Endothelial cell of umbilical vein (primary cell): Measurements from ENCODE around the gene ZNF423. TPM values are rescaled to one million over a fixed set of nuclear protein-coding genes. Genes with fewer than 3 reads are reported as not detected.

Experiments used
- BruUV-seq: library from RNA; stranded (reverse); fragments of 400-500 nt; replicated peaks from 2 replicates; lab custom pipeline; 2021; lab: Mats Ljungman, UMichigan
- CTCF ChIA-PET: fragments of 300-600, 350-600 bp; sonication (Branson Sonifier 250); formaldehyde crosslinking; loops from one replicate; lab custom pipeline; 2021; ENCODE audit warnings: antibody characterized with exemption, inconsistent platforms; lab: Charles Lee
- POLR2A ChIA-PET: fragments of 300-600, 350-600 bp; sonication (Branson Sonifier 250); formaldehyde crosslinking; loops from one replicate; lab custom pipeline; 2021; ENCODE audit warnings: antibody characterized with exemption, inconsistent platforms; lab: Charles Lee
- DNase-seq: peaks from one replicate; pipeline ENCODE4 v3.0.0-alpha.2; 2011; ENCODE audit warnings: low read depth, low spot score
- FAIRE-seq: peaks from 2 replicates; lab custom pipeline; 2011; peaks lifted over from hg19 to GRCh38; lab: Jason Lieb, UNC
- H2AFZ ChIP-seq: 2 replicates; pipeline ENCODE4 v1.6.0; 2012; ENCODE audit warnings: low read depth, low read length, control low read depth, inconsistent platforms
- H3K27ac ChIP-seq: 2 replicates; pipeline ENCODE4 v1.5.1; 2011; ENCODE audit warnings: low read depth, mild to moderate bottlenecking, control low read depth, low read length, moderate library complexity; ENCODE audit not compliant: insufficient read depth
- H3K27me3 ChIP-seq, 2 experiments: 2 replicates each; pipeline versions ENCODE4 v1.6.0 to v1.6.1; 2011; ENCODE audit warnings: low read length in 2 of 2, mixed read lengths in 1 of 2; ENCODE audit not compliant: control insufficient read depth in 2 of 2, insufficient read depth in 2 of 2
- H3K36me3 ChIP-seq, 2 experiments: 2 replicates in 1 of 2; 3 replicates in 1 of 2; pipeline ENCODE4 v1.5.1; 2011; ENCODE audit warnings: low read length in 2 of 2, mild to moderate bottlenecking in 1 of 2, moderate library complexity in 1 of 2; ENCODE audit not compliant: control insufficient read depth in 2 of 2, insufficient read depth in 2 of 2; ENCODE audit errors: extremely low read depth in 1 of 2
- H3K4me1 ChIP-seq: 3 replicates; pipeline ENCODE4 v1.5.1; 2011; ENCODE audit warnings: mild to moderate bottlenecking, low read length; ENCODE audit not compliant: control insufficient read depth, insufficient read depth; ENCODE audit errors: extremely low read depth
- H3K4me2 ChIP-seq: 2 replicates; pipeline ENCODE4 v1.6.1; 2011; ENCODE audit warnings: low read length, control low read depth, mixed read lengths; ENCODE audit not compliant: insufficient read depth
- H3K4me3 ChIP-seq, 3 experiments: fragments of 200-600 bp in 1 of 3; sonication (generic), shearing (Covaris generic) in 1 of 3; replicated peaks in 1 of 3; 2 replicates each; pipeline ENCODE4 v1.5.1; 2011 to 2016; ENCODE audit warnings: control low read depth in 3 of 3, low read length in 3 of 3, mild to moderate bottlenecking in 2 of 3, inconsistent platforms in 1 of 3, low read depth in 1 of 3, moderate library complexity in 1 of 3; ENCODE audit not compliant: insufficient read depth in 1 of 3
- H3K79me2 ChIP-seq: 2 replicates; pipeline ENCODE4 v1.6.0; 2012; ENCODE audit warnings: low read length, inconsistent platforms; ENCODE audit not compliant: control insufficient read depth, insufficient read depth
- H3K9ac ChIP-seq: replicated peaks from 2 replicates; pipeline ENCODE3; 2011; ENCODE audit warnings: low read length, control low read depth; ENCODE audit not compliant: insufficient read depth; ENCODE audit errors: extremely low read depth
- H3K9me1 ChIP-seq: replicated peaks from 3 replicates; pipeline ENCODE4 v1.6.0; 2011; ENCODE audit warnings: mild to moderate bottlenecking, low read length; ENCODE audit not compliant: control insufficient read depth, insufficient read depth; ENCODE audit errors: extremely low read depth
- H3K9me3 ChIP-seq: replicated peaks from 2 replicates; pipeline ENCODE4 v1.5.1; 2012; ENCODE audit warnings: low read length, inconsistent platforms; ENCODE audit not compliant: control insufficient read depth, insufficient read depth
- H4K20me1 ChIP-seq: replicated peaks from 2 replicates; pipeline ENCODE3; 2011; ENCODE audit warnings: mild to moderate bottlenecking, low read length; ENCODE audit not compliant: control insufficient read depth, insufficient read depth; ENCODE audit errors: extremely low read depth
- CTCF ChIP-seq, 2 donors: IDR thresholded peaks; 1 replicate in 1 of 2; 2 replicates in 1 of 2; pipeline ENCODE4 v1.5.1; 2011; ENCODE audit warnings: low read length in 2 of 2, mild to moderate bottlenecking in 2 of 2, moderate library complexity in 2 of 2, control low read depth in 1 of 2, inconsistent platforms in 1 of 2, low read depth in 1 of 2; ENCODE audit not compliant: insufficient read depth in 1 of 2; ENCODE audit errors: extremely low read depth in 1 of 2
- FOS ChIP-seq: IDR thresholded peaks from 2 replicates; pipeline ENCODE4 v1.6.1; 2011; ENCODE audit warnings: mild to moderate bottlenecking, low read length, moderate library complexity, borderline replicate concordance; ENCODE audit not compliant: insufficient read depth
- POLR2A ChIP-seq: IDR thresholded peaks from 2 replicates; pipeline ENCODE4 v1.6.1; 2012; ENCODE audit warnings: low read depth, mild to moderate bottlenecking, control low read depth, low read length
- dilution Hi-C: fragments of 300-500 bp; cut with MboI; formaldehyde crosslinking; loops from one replicate; pipeline ENCODE4 v1.15.0; 2019; ENCODE audit warnings: low sequenced_read_pairs; ENCODE audit not compliant: extremely low pct_ligation_motif_present
- intact Hi-C: fragments of 100-400 bp; cut with micrococcal nuclease; formaldehyde crosslinking; loops from one replicate; pipeline ENCODE4 v1.10.0; 2022
- polyA plus RNA-seq, 4 experiments: library from polyadenylated mRNA; depleted of rRNA in 3 of 4; stranded (reverse) in 3 of 4; unstranded in 1 of 4; fragments of >200 nt; gene quantifications; 2 replicates each; pipeline versions ENCODE4 v1.2.1 to v1.2.3, GENCODE V29; 2011 to 2012; ENCODE audit warnings: missing spikeins in 1 of 4
- total RNA-seq: library from RNA; stranded (reverse); gene quantifications from 2 replicates; pipeline ENCODE4 v1.2.3, GENCODE V29; 2021

Gene ZNF423
- total and polyA plus RNA-seq, 2 donors (not counting 3 experiments of a cell fraction or from before 2014, with no cell fraction given), result 2.2 to 8.1 TPM

DNA sequence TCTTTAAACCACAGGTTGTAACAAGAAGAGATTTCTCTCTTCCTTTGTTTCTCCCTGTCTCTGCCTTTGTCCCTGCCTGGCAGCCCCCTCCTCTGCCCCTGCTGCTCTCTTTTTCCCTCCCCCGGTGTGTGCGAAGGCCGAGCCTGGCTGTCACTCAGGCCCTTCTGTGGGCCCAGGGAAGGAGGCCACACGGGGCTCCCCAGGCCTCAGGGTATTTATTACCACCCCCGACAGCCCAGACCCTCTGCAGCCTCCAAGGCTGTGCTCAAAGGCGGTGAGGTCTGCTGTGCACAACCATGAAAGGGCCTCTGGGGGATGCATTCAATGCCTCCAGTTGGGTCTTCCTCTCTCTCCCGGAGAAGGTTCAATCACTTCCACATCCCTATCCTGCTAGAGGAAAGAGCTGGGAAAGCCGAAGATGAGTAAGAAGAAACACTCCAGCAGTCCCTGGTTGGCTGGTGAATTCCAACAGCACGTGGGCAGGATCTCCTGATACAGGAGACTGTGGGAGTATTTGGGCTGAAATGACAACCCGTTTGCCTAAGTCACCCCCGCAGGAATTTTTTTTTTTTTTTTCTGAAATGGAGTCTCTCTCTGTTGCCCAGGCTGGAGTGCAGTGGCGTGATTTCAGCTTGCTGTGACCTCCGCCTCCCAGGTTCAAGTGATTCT lies 34.2 kb downstream of the ZNF423 start:
- POLR2A ChIA-PET, result no interaction called here

More for the DNA sequence above, 34.2 kb downstream of the ZNF423 start:
- Histone ChIP-seq H3K9me1 (no peaks in the 10 kb centered on the region), H4K20me1 (no peaks in the 10 kb centered on the region), H3K4me2 (no peak overlapping the region), H3K79me2 (no peaks in the 10 kb centered on the region), H3K27me3 (no peaks in the 10 kb centered on the region), H3K9ac (no peak overlapping the region), H3K4me1 (peaks cover 28% of the 10 kb centered on the region), H3K4me3 (no peak overlapping the region), H2AFZ (no peak overlapping the region), H3K27ac (no peak overlapping the region), H3K36me3 (no peaks in the 10 kb centered on the region), H3K9me3 (no peaks in the 10 kb centered on the region)
- TF ChIP-seq FOS (no peak), CTCF (IDR thresholded peaks at IDR 0.05; ENCODE audit: extremely low read depth in 1 of 2, insufficient read depth in 1 of 2, low read depth in 1 of 2, low read length in 2 of 2) (no peak), POLR2A (no peak)
- BruUV-seq, result no TSS peak
- CTCF ChIA-PET, result no interaction called here
- dilution Hi-C loops, result no loop called here
- FAIRE-seq (no peak), DNase-seq (no peak)
- intact Hi-C loops, result no loop called here
